ENCODE measurements around the gene DGKG.

The DGKG gene

DNA sequence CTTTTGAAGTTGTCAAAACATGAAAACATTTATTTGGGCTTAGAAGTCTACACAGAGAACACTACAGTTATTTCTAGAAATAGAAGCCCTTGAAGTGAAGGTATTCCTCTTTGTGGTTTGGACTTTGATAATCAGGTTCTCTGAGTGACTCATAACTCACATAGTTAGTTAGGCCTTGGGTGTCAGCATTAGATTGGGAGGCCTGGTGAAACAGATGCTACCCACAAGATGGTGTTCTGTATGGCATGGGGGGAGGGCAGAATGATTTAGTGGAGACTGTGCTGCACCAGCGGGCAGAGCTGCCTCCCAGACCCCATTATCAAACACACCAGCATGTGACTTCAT lies 144.2 kb downstream of the DGKG start:
- TF ChIP-seq EZH2 (IDR thresholded peaks at IDR 0.05) (no peak), POLR2AphosphoS5 (IDR thresholded peaks at IDR 0.05; ENCODE audit: borderline replicate concordance, low read depth, low read length) (no peak), FOXP2 (optimal IDR thresholded peaks at IDR 0.05; ENCODE audit: control extremely low read depth, extremely low read length, insufficient read depth) (no peak)
- Histone ChIP-seq H3K9ac (ENCODE audit: insufficient read length) (no peak overlapping the region), H3K9me3 (ENCODE audit: low read depth, low read length) (no peaks in the 10 kb centered on the region), H3K27ac (no peak overlapping the region), H3K36me3 (ENCODE audit: insufficient read depth, low read length) (no peaks in the 10 kb centered on the region), H3K4me3 (no peak overlapping the region)
- DNase-seq (ENCODE audit: low read depth, low spot score) = no peak

DNA sequence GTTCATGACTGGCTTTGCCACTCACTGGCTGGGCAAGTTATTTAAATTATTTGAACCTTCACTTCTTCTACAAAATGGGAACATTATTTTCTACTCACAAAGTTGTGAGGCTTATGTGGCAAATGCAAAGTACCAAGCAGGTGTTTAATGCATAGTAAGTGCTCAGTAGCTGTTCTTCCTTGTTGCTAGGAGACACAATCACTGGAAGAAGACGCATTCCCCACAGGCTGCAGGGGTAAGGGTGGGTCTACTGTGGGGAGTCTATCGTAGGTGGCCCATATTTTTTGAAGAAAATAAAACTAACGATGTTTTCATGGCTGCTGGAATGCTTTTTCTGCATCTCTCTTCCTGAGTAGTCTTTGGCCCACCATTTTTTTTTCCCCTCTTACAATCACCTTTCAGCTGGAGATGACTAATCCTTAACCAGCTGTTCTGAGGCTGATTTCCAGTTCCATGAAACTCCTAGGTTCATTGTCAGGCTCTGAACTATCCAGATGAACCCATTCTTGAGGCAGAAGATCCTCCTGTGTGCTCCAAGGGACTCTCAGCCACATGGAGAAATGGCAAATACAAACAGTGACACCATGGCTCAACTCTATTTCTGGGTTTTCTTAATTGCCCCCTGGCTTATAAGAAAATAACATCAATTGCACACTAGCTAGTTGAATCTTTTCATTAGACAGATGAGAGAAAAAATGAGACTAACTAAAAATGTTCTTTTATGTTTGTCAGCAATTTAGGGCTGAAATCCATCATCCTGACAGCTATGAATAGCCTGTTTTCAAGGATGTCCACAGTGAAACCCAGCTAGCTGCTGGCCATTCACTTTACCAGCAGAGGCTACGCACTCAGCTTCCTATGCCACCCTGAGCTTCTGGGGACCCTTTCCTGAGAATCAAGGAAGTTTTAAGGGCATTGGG lies 144.9 kb downstream of the DGKG start:
- H3K4me3 ChIP-seq = no peak overlapping the region
- no peaks in the 10 kb centered on the region for H3K9me3 ChIP-seq (ENCODE audit: low read depth, low read length)
- no peak for DNase-seq (ENCODE audit: low read depth, low spot score)
- no peak overlapping the region for H3K27ac ChIP-seq
- H3K36me3 ChIP-seq (ENCODE audit: insufficient read depth, low read length) = no peaks in the 10 kb centered on the region
- H3K9ac ChIP-seq (ENCODE audit: insufficient read length) = no peak overlapping the region
- TF ChIP-seq FOXP2 (optimal IDR thresholded peaks at IDR 0.05; ENCODE audit: control extremely low read depth, extremely low read length, insufficient read depth) (no peak), EZH2 (IDR thresholded peaks at IDR 0.05) (no peak), POLR2AphosphoS5 (IDR thresholded peaks at IDR 0.05; ENCODE audit: borderline replicate concordance, low read depth, low read length) (no peak)

DNA sequence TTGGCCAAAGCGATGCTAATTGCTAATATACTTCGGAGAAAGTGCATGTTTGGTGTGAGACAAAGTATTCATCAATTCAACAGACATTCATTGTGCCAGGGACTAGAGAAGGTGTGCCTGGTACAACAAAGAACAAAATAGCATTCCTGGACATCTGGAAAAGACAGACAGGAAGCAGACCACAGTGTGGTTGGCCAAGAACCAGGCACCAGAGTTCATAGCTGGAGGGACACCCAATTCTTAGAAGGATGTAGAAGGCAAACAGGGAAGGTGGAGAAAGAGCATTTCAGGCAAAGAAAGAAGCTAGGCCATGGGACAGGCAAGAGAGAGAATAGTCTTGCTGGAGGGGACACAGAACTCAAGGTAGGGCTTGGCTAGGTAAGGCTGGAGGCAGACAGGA lies 147.4 kb downstream of the DGKG start:
- DNase-seq (ENCODE audit: low read depth, low spot score) = no peak
- Histone ChIP-seq H3K9me3 (ENCODE audit: low read depth, low read length) (no peaks in the 10 kb centered on the region), H3K27ac (no peak overlapping the region), H3K9ac (ENCODE audit: insufficient read length) (no peak overlapping the region), H3K4me3 (no peak overlapping the region), H3K36me3 (ENCODE audit: insufficient read depth, low read length) (no peaks in the 10 kb centered on the region)
- TF ChIP-seq POLR2AphosphoS5 (IDR thresholded peaks at IDR 0.05; ENCODE audit: borderline replicate concordance, low read depth, low read length) (no peak), FOXP2 (optimal IDR thresholded peaks at IDR 0.05; ENCODE audit: control extremely low read depth, extremely low read length, insufficient read depth) (no peak), EZH2 (IDR thresholded peaks at IDR 0.05) (no peak)

DNA sequence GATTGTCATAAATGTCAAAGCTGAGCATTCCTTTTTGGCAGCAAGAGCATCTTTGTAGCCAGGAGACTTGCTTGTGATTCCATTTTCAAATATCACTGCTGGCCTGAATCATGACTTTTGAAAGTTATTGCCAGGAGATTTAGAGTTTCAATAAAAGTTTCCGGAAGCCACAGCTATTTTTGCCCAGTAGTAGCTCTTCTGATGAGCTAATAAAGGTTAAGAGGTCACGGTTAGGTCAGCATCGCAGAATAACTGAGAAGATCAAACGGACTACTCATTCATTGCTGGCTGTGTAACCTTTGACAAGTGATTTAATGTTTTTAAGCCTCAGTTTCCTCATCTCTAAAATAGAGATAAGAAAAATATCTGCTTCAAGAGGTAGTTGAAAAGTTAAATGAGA lies 148.1 kb downstream of the DGKG start:
- H3K36me3 ChIP-seq (ENCODE audit: insufficient read depth, low read length) = no peaks in the 10 kb centered on the region
- no peak for TF ChIP-seq POLR2AphosphoS5 (IDR thresholded peaks at IDR 0.05; ENCODE audit: borderline replicate concordance, low read depth, low read length)
- TF ChIP-seq EZH2 (IDR thresholded peaks at IDR 0.05) = no peak
- TF ChIP-seq FOXP2 (optimal IDR thresholded peaks at IDR 0.05; ENCODE audit: control extremely low read depth, extremely low read length, insufficient read depth) = no peak
- H3K27ac ChIP-seq = no peak overlapping the region
- H3K4me3 ChIP-seq = no peak overlapping the region
- H3K9ac ChIP-seq (ENCODE audit: insufficient read length) = no peak overlapping the region
- no peaks in the 10 kb centered on the region for H3K9me3 ChIP-seq (ENCODE audit: low read depth, low read length)
- no peak for DNase-seq (ENCODE audit: low read depth, low spot score)

DNA sequence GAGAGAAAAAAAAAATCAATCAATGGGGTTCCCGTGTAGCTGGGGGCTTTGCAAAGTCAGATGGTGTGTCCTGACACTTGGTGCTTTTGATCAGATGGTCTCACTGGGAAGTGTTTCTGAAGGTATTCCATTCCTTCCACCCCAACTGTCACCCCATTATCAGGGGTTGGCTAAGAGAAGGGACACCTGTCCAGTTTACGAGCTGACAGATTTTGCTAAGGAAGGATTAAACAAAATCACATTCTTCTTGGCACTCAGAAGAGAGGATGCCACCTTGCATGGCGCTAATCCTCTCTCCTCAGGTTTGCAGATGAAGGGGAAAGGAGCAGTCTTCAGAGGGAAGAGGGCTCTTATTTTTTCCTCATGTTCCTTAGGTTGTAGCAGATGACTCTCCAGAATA lies 149.4 kb downstream of the DGKG start:
- H3K9me3 ChIP-seq (ENCODE audit: low read depth, low read length) = no peaks in the 10 kb centered on the region
- TF ChIP-seq POLR2AphosphoS5 (IDR thresholded peaks at IDR 0.05; ENCODE audit: borderline replicate concordance, low read depth, low read length) (no peak), FOXP2 (optimal IDR thresholded peaks at IDR 0.05; ENCODE audit: control extremely low read depth, extremely low read length, insufficient read depth) (no peak), EZH2 (IDR thresholded peaks at IDR 0.05) (no peak)
- H3K36me3 ChIP-seq (ENCODE audit: insufficient read depth, low read length) = no peaks in the 10 kb centered on the region

DNA sequence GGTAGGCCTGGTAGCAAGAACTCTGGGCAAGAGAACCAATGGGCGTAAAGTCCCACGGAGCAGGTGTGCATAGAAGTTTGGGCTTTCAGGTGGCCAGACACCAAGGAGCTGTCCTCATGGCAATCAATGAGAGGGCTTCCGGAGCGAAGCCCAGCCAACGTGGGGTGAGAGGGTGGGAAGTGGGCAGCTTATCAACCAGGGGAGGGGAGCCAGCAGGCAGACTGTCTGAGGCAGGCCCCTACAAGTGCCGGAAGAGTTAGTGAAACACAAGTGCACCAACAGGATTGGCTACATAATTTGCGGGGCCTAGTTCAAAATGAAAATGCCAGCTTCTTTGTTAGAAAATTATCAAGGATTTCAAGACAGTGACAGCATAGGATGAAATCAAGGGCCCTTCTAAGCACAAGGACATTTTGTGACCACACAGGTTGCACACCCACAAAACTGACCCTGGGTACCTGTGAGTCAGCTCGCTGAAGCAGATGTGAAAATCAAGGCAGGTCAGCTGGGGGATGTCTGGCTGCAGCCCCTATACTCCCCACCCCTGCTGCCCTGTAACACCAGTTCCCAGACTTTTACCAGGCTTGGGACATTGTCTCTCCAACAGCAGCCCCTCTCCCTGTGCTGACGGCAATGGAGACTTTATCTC lies 151.1 kb downstream of the DGKG start:
- H3K4me3 ChIP-seq = no peak overlapping the region
- H3K9ac ChIP-seq (ENCODE audit: insufficient read length) = no peak overlapping the region
- H3K9me3 ChIP-seq (ENCODE audit: low read depth, low read length) = no peaks in the 10 kb centered on the region
- H3K36me3 ChIP-seq (ENCODE audit: insufficient read depth, low read length) = no peaks in the 10 kb centered on the region
- H3K27ac ChIP-seq = no peak overlapping the region
- no peak for TF ChIP-seq POLR2AphosphoS5 (IDR thresholded peaks at IDR 0.05; ENCODE audit: borderline replicate concordance, low read depth, low read length)
- no peak for TF ChIP-seq EZH2 (IDR thresholded peaks at IDR 0.05)
- TF ChIP-seq FOXP2 (optimal IDR thresholded peaks at IDR 0.05; ENCODE audit: control extremely low read depth, extremely low read length, insufficient read depth) = no peak
- DNase-seq (ENCODE audit: low read depth, low spot score) = no peak

More for the DNA sequence above, 149.4 kb downstream of the DGKG start:
- Histone ChIP-seq H3K27ac (no peak overlapping the region), H3K4me3 (no peak overlapping the region), H3K9ac (ENCODE audit: insufficient read length) (no peak overlapping the region)
- DNase-seq (ENCODE audit: low read depth, low spot score) = no peak

DNA sequence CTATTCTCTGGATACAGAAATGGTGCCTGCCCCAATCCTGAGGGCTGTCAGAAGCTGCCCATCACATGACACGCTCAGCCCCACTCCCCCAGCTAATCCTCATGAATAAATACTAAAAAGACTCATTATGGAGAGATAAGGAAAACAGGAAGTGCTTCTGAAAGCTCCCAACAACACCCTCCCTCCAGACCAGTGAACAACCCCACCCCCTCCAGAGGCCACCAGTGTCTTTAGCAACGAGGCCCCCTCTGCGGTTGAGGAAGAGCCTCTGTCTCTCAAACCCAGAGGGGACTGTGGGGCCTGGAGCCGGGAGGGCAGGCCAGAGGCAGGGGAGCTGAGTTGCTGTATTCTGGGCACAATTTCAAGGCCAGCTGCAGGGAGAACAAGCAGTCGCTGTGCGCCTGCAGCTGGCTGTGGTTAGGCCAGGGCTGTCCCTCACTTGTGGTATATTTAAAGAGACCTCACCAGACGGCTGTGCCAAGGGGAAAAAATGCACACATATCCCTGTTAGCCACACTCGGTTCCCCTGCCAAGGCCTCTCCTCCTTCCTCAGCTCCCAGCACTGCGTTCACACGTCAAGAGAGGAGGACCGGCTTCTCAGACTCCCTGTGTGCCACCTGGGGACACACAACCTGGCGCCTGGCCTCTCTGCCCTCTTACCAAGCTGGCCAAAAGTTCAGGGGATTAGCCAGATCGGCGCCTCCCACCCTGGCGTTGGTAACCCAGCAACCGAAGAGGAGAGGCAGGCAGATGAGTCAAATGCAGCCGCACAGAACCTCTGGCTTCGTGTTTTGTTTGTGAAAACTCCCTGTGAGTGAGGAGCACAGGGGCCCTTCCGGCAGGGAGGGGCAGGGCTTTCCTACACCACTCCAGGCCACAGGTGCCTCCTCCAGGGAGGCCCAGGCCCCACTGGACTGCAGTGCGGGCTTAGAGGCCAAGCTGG lies 152.0 kb downstream of the DGKG start:
- peak overlapping the region; percentile 53 for H3K4me3 ChIP-seq
- no peaks in the 10 kb centered on the region for H3K9me3 ChIP-seq (ENCODE audit: low read depth, low read length)
- peak; percentile 91 for TF ChIP-seq FOXP2 (optimal IDR thresholded peaks at IDR 0.05; ENCODE audit: control extremely low read depth, extremely low read length, insufficient read depth)
- TF ChIP-seq POLR2AphosphoS5 (IDR thresholded peaks at IDR 0.05; ENCODE audit: borderline replicate concordance, low read depth, low read length) = no peak
- no peak for TF ChIP-seq EZH2 (IDR thresholded peaks at IDR 0.05)
- peak overlapping the region; percentile 51 for H3K9ac ChIP-seq (ENCODE audit: insufficient read length)
- DNase-seq (ENCODE audit: low read depth, low spot score) = no peak
- peak overlapping the region; percentile 60 for H3K27ac ChIP-seq
- no peaks in the 10 kb centered on the region for H3K36me3 ChIP-seq (ENCODE audit: insufficient read depth, low read length)

All from SK-N-MC (cell line).